Measurements from ENCODE around the gene RCAN3.

- no peak for TF ChIP-seq CTCF (tag by site-specific recombination; IDR thresholded peaks at IDR 0.05)
- TF ChIP-seq SP2 (tag by site-specific recombination; IDR thresholded peaks at IDR 0.05): no peak
- TF ChIP-seq GFI1B (tag by site-specific recombination; IDR thresholded peaks at IDR 0.05): no peak
- TF ChIP-seq ZNF112 (tag by site-specific recombination; IDR thresholded peaks at IDR 0.05): no peak
- no peak for TF ChIP-seq PBX3 (CRISPR knock-in tag; IDR thresholded peaks at IDR 0.05)
- TF ChIP-seq ZNF157 (tag by site-specific recombination; IDR thresholded peaks at IDR 0.05): no peak
- TF ChIP-seq ATF2 (tag by site-specific recombination; IDR thresholded peaks at IDR 0.05; ENCODE audit: low read depth): no peak
- no peak for TF ChIP-seq ZNF658 (tag by site-specific recombination; IDR thresholded peaks at IDR 0.05)
- no peak for TF ChIP-seq ZNF121 (tag by site-specific recombination; IDR thresholded peaks at IDR 0.05)
Observed at GRCh38 chr1:24566236-24566867, 63.7 kb downstream of the RCAN3 start.

All from HEK293 (cell line).